ENCODE data around the gene TLR6. TPM values are rescaled to one million over a fixed set of nuclear protein-coding genes. Genes with fewer than 3 reads are reported as not detected.

TLR6 gene
- total and polyA plus RNA-seq, 4 donors = 0.26 to 2.1 (median 1.3) TPM

- 97% methylated on average over 4 of the region's 4 CpGs for whole genome bisulfite sequencing
- DNase-seq (ENCODE audit: low spot score) = no peak
- H3K9me3 ChIP-seq (ENCODE audit: control insufficient read depth in 4 of 4, low read length in 3 of 4) = no peaks in the 10 kb centered on the region
- no peak overlapping the region for H3K27ac ChIP-seq (ENCODE audit: low read depth in 1 of 2, low read length in 2 of 2)
- no peak overlapping the region for H3K9ac ChIP-seq (ENCODE audit: low read depth in 1 of 2, low read length in 2 of 2)
- peaks cover 0 to 1% (median 0%) of the 10 kb centered on the region in 4 donors for H3K36me3 ChIP-seq (ENCODE audit: control insufficient read depth in 4 of 4, insufficient read depth in 3 of 4, low read depth in 1 of 4, low read length in 3 of 4)
- peaks cover 0 to 7% (median under 1%) of the 10 kb centered on the region in 4 donors for H3K4me1 ChIP-seq (ENCODE audit: control insufficient read depth in 4 of 4, insufficient read depth in 4 of 4, low read length in 3 of 4)
- H3K27me3 ChIP-seq (ENCODE audit: control insufficient read depth in 4 of 4, insufficient read depth in 4 of 4, low read length in 3 of 4) = no peaks in the 10 kb centered on the region
- TF ChIP-seq EGR1 (IDR thresholded peaks at IDR 0.05; ENCODE audit: low read depth in 2 of 2) = no peak
- TF ChIP-seq TAF1 (conservative IDR thresholded peaks at IDR 0.05) = no peak
- TF ChIP-seq FOXA2 (IDR thresholded peaks at IDR 0.05) = no peak
- no peak for TF ChIP-seq ZBTB33 (IDR thresholded peaks at IDR 0.05)
- TF ChIP-seq RXRA (IDR thresholded peaks at IDR 0.05) = no peak
- no peak for TF ChIP-seq FOXA1 (IDR thresholded peaks at IDR 0.05)
- no peak for TF ChIP-seq JUND (IDR thresholded peaks at IDR 0.05)
- TF ChIP-seq CTCF (IDR thresholded peaks at IDR 0.05; ENCODE audit: low read depth, low read length, missing input control) = no peak
- no peak for TF ChIP-seq YY1 (IDR thresholded peaks at IDR 0.05)
- no peak for TF ChIP-seq SP1 (IDR thresholded peaks at IDR 0.05)
- no peak for TF ChIP-seq ATF3 (IDR thresholded peaks at IDR 0.05)
- TF ChIP-seq MAX (IDR thresholded peaks at IDR 0.05) = no peak
- TF ChIP-seq NR2F2 (IDR thresholded peaks at IDR 0.05) = no peak
- TF ChIP-seq RAD21 (IDR thresholded peaks at IDR 0.05) = no peak
- no peak for TF ChIP-seq HNF4G (IDR thresholded peaks at IDR 0.05)
- no peak for TF ChIP-seq REST (IDR thresholded peaks at IDR 0.05)
- no peak overlapping the region for H3K4me3 ChIP-seq (ENCODE audit: low read depth in 1 of 3, low read length in 3 of 3)
These were observed 74.8 kb downstream of the TLR6 start for GRCh38 chr4:38781854-38782261.
